CD4-positive, CD25-positive, alpha-beta regulatory T cell (primary cell): ENCODE results near the gene CDK2AP2. TPM values are rescaled to one million over a fixed set of nuclear protein-coding genes. Genes with fewer than 3 reads are reported as not detected.

Experiments
- ATAC-seq, 2 donors: fragments of 150-1000 bp; cut with Tn5 transposase; one replicate each; pipeline ENCODE4 v1.10.0; 2021; ENCODE audit warnings: low read depth in 2 of 2, moderate number of reproducible peaks in 2 of 2, moderate library complexity in 1 of 2
- DNase-seq, 3 donors: peaks; one replicate each; pipeline versions ENCODE4 v3.0.0 to v3.0.0-alpha.2; 2012 to 2022; ENCODE audit warnings: mixed read lengths in 1 of 3
- H3K27ac ChIP-seq: one replicate; pipeline ENCODE4 v1.7.0; 2013; ENCODE audit warnings: mild to moderate bottlenecking, low read length; ENCODE audit not compliant: insufficient read depth, poor library complexity, severe bottlenecking
- H3K27me3 ChIP-seq: one replicate; pipeline ENCODE4 v1.7.0; 2013; ENCODE audit warnings: low read length; ENCODE audit not compliant: control insufficient read depth, insufficient read depth
- H3K36me3 ChIP-seq: one replicate; pipeline ENCODE4 v1.7.0; 2013; ENCODE audit warnings: mild to moderate bottlenecking, low read length, moderate library complexity; ENCODE audit not compliant: control insufficient read depth, insufficient read depth
- H3K4me1 ChIP-seq: 2 replicates; pipeline ENCODE4 v1.7.0; 2013; ENCODE audit warnings: mild to moderate bottlenecking, low read length; ENCODE audit not compliant: insufficient read depth, control insufficient read depth, poor library complexity, severe bottlenecking
- H3K4me3 ChIP-seq: one replicate; pipeline ENCODE4 v1.7.0; 2013; ENCODE audit warnings: low read depth, mild to moderate bottlenecking, low read length, moderate library complexity
- H3K9me3 ChIP-seq, 2 experiments: 1 replicate in 1 of 2; 2 replicates in 1 of 2; pipeline ENCODE4 v1.7.0; 2013; ENCODE audit warnings: low read length in 2 of 2, mild to moderate bottlenecking in 1 of 2, moderate library complexity in 1 of 2; ENCODE audit not compliant: control insufficient read depth in 2 of 2
- H3K27ac Mint-ChIP-seq, 3 donors: one replicate each; pipeline ENCODE4 v1.8.0; 2020 to 2022; ENCODE audit warnings: mild to moderate bottlenecking in 3 of 3, mixed read lengths in 3 of 3, moderate library complexity in 2 of 3
- H3K27me3 Mint-ChIP-seq: one replicate; pipeline ENCODE4 v1.8.0; 2022; ENCODE audit warnings: mild to moderate bottlenecking, mixed read lengths
- H3K36me3 Mint-ChIP-seq: one replicate; pipeline ENCODE4 v1.8.0; 2020; ENCODE audit warnings: mixed read lengths
- H3K4me1 Mint-ChIP-seq, 4 donors: one replicate each; pipeline ENCODE4 v1.8.0; 2020 to 2022; ENCODE audit warnings: mixed read lengths in 4 of 4, mild to moderate bottlenecking in 1 of 4
- H3K4me3 Mint-ChIP-seq, 4 donors: one replicate each; pipeline ENCODE4 v1.8.0; 2020 to 2022; ENCODE audit warnings: mild to moderate bottlenecking in 4 of 4, mixed read lengths in 4 of 4, moderate library complexity in 3 of 4
- H3K9me3 Mint-ChIP-seq, 7 donors: one replicate each; pipeline ENCODE4 v1.8.0; 2020 to 2022; ENCODE audit warnings: mixed read lengths in 7 of 7, mild to moderate bottlenecking in 3 of 7, moderate library complexity in 2 of 7
- polyA plus RNA-seq, 4 donors: library from polyadenylated mRNA; unstranded; fragments of 300-500 nt; fragmentation: Illumina TruSeq; gene quantifications; one replicate each; pipeline ENCODE4 v1.2.3, GENCODE V29; 2021
- total RNA-seq: library from RNA; stranded (reverse); gene quantifications from one replicate; pipeline ENCODE4 v1.2.3, GENCODE V29; 2022

CDK2AP2 gene
- total and polyA plus RNA-seq, 5 donors from 2014 or later = 38.5 to 135 (median 122) TPM

- Mint-ChIP-seq H3K4me1 (no peaks in the 10 kb centered on the region), H3K27me3 (peaks cover 20% of the 10 kb centered on the region), H3K4me3 (no peak overlapping the region), H3K9me3 (peaks cover 0 to 1% (median 0%) of the 10 kb centered on the region in 7 donors), H3K27ac (no peak overlapping the region), H3K36me3 (no peaks in the 10 kb centered on the region)
- Histone ChIP-seq H3K9me3 (no peaks in the 10 kb centered on the region), H3K4me1 (no peaks in the 10 kb centered on the region), H3K27me3 (peaks cover 2% of the 10 kb centered on the region), H3K4me3 (no peak overlapping the region), H3K36me3 (no peaks in the 10 kb centered on the region), H3K27ac (no peak overlapping the region)
- DNase-seq (no peak), ATAC-seq (no peak)
Observed at GRCh38 chr11:67523556-67524479, 15.9 kb upstream of the CDK2AP2 start.

GRCh38 chr11:67522844-67523555, 15.0 kb upstream of the CDK2AP2 start, which contains the start of gene CABP2:
TSS of gene CABP2 (minus strand) at chr11:67523446. CDS start at chr11:67523326, 120 bp downstream.
- no peaks in the 10 kb centered on the region for H3K4me1 ChIP-seq
- H3K36me3 ChIP-seq = no peaks in the 10 kb centered on the region
- Mint-ChIP-seq H3K9me3 (peaks cover 0 to 1% (median 0%) of the 10 kb centered on the region in 7 donors), H3K4me1 (no peaks in the 10 kb centered on the region), H3K27ac (no peak within 1 kb of the TSS), H3K27me3 (peaks cover 13% of the 10 kb centered on the region), H3K36me3 (no peaks in the 10 kb centered on the region), H3K4me3 (no peak within 1 kb of the TSS)
- ATAC-seq (no peak), DNase-seq (no peak)
- no peak within 1 kb of the TSS for H3K27ac ChIP-seq
- no peaks in the 10 kb centered on the region for H3K9me3 ChIP-seq
- H3K27me3 ChIP-seq = peaks cover 2% of the 10 kb centered on the region
- no peak within 1 kb of the TSS for H3K4me3 ChIP-seq

- H3K4me3 Mint-ChIP-seq = no peak overlapping the region
- no peak overlapping the region for H3K27ac Mint-ChIP-seq
- no peaks in the 10 kb centered on the region for H3K9me3 ChIP-seq
- H3K36me3 ChIP-seq = no peaks in the 10 kb centered on the region
- DNase-seq = no peak
- no peak overlapping the region for H3K27ac ChIP-seq
- no peak overlapping the region for H3K4me3 ChIP-seq
- no peak for ATAC-seq
- peaks cover 12% of the 10 kb centered on the region for H3K27me3 Mint-ChIP-seq
- no peaks in the 10 kb centered on the region for H3K36me3 Mint-ChIP-seq
- peaks cover 0 to 1% (median 0%) of the 10 kb centered on the region in 7 donors for H3K9me3 Mint-ChIP-seq
- no peaks in the 10 kb centered on the region for H3K4me1 ChIP-seq
- H3K4me1 Mint-ChIP-seq = no peaks in the 10 kb centered on the region
- peaks cover 2% of the 10 kb centered on the region for H3K27me3 ChIP-seq
Observed at GRCh38 chr11:67522338-67522737, 14.4 kb upstream of the CDK2AP2 start.

- DNase-seq = no peak
- H3K27me3 Mint-ChIP-seq = peaks cover 12% of the 10 kb centered on the region
- no peaks in the 10 kb centered on the region for H3K36me3 Mint-ChIP-seq
Observed at GRCh38 chr11:67521924-67522323, 14.0 kb upstream of the CDK2AP2 start.

GRCh38 chr11:67520856-67521824, 13.2 kb upstream of the CDK2AP2 start:
- Mint-ChIP-seq H3K9me3 (peaks cover 0 to 1% (median 0%) of the 10 kb centered on the region in 7 donors), H3K27me3 (peaks cover 12% of the 10 kb centered on the region), H3K4me1 (no peaks in the 10 kb centered on the region), H3K4me3 (no peak overlapping the region), H3K27ac (no peak overlapping the region), H3K36me3 (no peaks in the 10 kb centered on the region)
- DNase-seq = no peak
- Histone ChIP-seq H3K9me3 (no peaks in the 10 kb centered on the region), H3K27me3 (no peaks in the 10 kb centered on the region), H3K4me1 (no peaks in the 10 kb centered on the region), H3K36me3 (no peaks in the 10 kb centered on the region), H3K4me3 (no peak overlapping the region), H3K27ac (no peak overlapping the region)
- ATAC-seq = no peak

More at GRCh38 chr11:67521924-67522323, 14.0 kb upstream of the CDK2AP2 start:
- Histone ChIP-seq H3K27ac (no peak overlapping the region), H3K9me3 (no peaks in the 10 kb centered on the region), H3K4me3 (no peak overlapping the region), H3K27me3 (no peaks in the 10 kb centered on the region), H3K36me3 (no peaks in the 10 kb centered on the region), H3K4me1 (no peaks in the 10 kb centered on the region)
- Mint-ChIP-seq H3K4me3 (no peak overlapping the region), H3K4me1 (no peaks in the 10 kb centered on the region), H3K9me3 (peaks cover 0 to 1% (median 0%) of the 10 kb centered on the region in 7 donors), H3K27ac (no peak overlapping the region)
- no peak for ATAC-seq

- no peak for DNase-seq
- Histone ChIP-seq H3K27ac (no peak overlapping the region), H3K9me3 (no peaks in the 10 kb centered on the region), H3K27me3 (no peaks in the 10 kb centered on the region), H3K36me3 (no peaks in the 10 kb centered on the region), H3K4me3 (no peak overlapping the region), H3K4me1 (no peaks in the 10 kb centered on the region)
- H3K27ac Mint-ChIP-seq = no peak overlapping the region
- H3K36me3 Mint-ChIP-seq = no peaks in the 10 kb centered on the region
- H3K9me3 Mint-ChIP-seq = no peaks in the 10 kb centered on the region
- no peak for ATAC-seq
- no peaks in the 10 kb centered on the region for H3K4me1 Mint-ChIP-seq
- H3K27me3 Mint-ChIP-seq = peaks cover 12% of the 10 kb centered on the region
- no peak overlapping the region for H3K4me3 Mint-ChIP-seq
Observed at GRCh38 chr11:67519726-67520125, 11.8 kb upstream of the CDK2AP2 start.
